Measurements from ENCODE around the gene ALK.

Gene ALK

DNA sequence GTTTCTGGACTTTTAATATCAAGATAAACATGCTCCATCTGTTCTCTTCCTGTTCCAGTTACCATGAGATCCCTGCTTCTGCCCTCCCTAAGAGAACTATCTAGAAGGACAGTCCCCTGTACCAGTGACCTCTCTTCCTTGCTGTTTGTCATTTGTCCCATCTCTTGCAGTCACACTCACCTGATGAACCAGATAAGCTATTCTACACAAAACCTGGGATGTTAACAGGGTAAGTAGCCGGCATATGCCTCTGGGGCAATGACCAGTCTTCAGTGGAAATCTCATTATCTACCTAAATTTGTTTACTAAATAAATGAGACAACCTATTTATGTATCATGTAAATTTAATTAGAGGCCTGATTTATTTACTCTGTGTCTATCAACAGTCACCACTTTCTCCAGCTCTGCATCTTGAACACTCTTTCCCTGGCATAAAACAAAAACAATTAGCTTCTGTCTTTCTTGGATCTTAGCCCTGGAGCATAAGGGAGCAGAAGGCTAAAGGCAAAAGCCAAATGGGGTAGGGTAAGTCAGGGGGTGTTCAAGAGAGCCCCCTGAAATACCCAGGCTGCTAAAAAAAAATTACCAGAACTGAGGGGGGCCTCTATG is 337.7 kb downstream of the ALK start:
- Mint-ChIP-seq H3K27ac (no peak overlapping the region), H3K4me1 (ENCODE audit: low read depth) (peaks cover 6% of the 10 kb centered on the region), H3K36me3 (ENCODE audit: low read depth) (no peaks in the 10 kb centered on the region), H3K9me3 (no peaks in the 10 kb centered on the region), H3K4me3 (no peak overlapping the region), H3K27me3 (no peaks in the 10 kb centered on the region)
- intact Hi-C loops (cut with micrococcal nuclease), result no loop called here

DNA sequence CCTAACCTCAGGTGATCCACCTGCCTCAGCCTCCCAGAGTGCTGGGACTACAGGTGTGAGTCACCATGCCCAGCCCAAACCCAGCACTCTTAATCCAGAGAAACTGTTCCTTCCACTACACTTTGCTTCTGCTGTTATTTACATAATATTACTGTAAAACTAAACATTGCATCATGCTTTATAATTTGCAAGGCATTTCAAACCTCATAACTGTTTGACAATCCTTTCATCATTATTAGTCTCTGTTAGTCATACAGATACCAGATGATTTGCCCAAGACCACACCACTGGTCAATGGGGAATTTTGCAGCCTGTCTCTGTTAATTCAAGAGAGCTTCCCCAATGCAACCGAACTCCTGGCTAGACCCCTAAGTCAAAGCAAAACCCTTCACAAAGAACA is 338.3 kb downstream of the ALK start:
- Mint-ChIP-seq H3K27me3 (no peaks in the 10 kb centered on the region), H3K4me1 (ENCODE audit: low read depth) (peaks cover 6% of the 10 kb centered on the region), H3K27ac (no peak overlapping the region), H3K4me3 (no peak overlapping the region), H3K9me3 (no peaks in the 10 kb centered on the region), H3K36me3 (ENCODE audit: low read depth) (no peaks in the 10 kb centered on the region)
- intact Hi-C loops (cut with micrococcal nuclease), result no loop called here

DNA sequence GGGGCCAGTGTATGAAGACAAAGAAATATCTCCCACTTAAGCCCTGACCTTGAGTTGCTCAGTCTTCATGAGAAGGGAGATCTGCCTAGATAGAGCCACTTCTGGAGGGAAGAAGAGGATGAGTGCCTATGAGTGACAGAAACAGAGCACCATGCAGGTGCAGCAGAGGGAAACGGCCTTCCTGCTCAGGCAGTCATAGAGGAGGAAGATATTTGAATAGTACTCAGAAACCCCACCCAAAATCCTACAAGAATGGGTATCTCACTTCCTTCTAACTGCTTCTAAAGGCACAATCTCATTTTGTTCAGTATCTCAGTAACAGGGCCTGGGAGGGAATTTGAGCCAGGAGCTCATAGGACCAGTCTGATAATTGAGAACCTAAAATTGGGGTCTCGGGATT is 339.3 kb downstream of the ALK start:
- H3K27ac Mint-ChIP-seq, result no peak overlapping the region
- intact Hi-C loops (cut with micrococcal nuclease), result no loop called here
- no peak overlapping the region for H3K4me3 Mint-ChIP-seq
- H3K9me3 Mint-ChIP-seq, result no peaks in the 10 kb centered on the region
- H3K4me1 Mint-ChIP-seq (ENCODE audit: low read depth), result peaks cover 6% of the 10 kb centered on the region
- H3K27me3 Mint-ChIP-seq, result no peaks in the 10 kb centered on the region
- no peaks in the 10 kb centered on the region for H3K36me3 Mint-ChIP-seq (ENCODE audit: low read depth)

DNA sequence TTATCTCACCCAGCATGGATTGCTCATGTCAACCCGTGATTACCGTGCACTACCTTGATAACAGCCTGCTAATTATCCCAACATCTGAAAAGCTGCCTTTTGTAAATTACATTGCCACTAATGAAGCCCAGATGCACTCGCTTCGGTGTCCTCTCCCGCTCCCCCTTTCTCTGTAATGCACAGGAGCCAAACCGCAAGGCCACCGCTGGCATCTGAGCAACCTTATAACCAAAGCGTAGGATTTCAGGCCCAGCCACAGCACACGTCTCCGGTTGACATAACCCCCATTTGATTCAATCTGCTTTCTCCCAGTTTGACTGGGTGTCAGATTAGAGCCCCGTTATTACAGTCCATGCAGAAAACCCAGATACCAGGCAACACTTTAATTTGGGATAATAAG is 341.2 kb downstream of the ALK start:
- no peaks in the 10 kb centered on the region for H3K36me3 Mint-ChIP-seq (ENCODE audit: low read depth)
- intact Hi-C loops (cut with micrococcal nuclease), result no loop called here
- H3K27ac Mint-ChIP-seq, result no peak overlapping the region

DNA sequence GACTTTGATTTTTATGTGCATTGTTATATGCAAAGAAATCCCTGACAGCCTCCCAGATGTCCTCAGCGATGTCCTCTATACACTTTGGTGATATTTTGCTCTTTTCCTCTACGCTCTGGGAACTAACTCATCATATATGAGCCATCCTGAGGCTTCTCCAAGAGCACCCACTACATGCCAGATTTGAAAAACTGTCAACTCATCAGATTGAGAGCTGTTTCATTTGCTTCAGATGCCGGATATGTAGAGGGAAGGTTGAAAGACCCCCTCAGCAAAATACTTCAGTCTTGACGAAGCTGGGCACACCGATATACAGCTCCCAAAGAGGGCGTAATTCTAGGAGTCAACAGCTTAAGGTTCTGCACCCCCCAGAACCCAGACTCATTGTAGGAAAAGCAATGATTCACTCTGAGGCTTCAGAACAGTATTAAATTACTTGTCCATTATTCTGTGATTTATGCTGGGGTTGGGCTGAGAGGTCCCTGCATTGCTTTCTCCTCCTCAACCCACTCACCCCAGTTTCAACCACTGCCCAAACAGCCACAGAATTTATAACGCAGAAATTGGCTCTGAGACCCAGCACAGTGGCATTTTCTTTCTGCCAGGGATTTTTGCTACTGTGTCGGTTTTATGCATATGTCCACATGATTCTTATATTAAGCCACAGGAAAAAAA is 341.8 kb downstream of the ALK start:
- Mint-ChIP-seq H3K27me3 (no peaks in the 10 kb centered on the region), H3K36me3 (ENCODE audit: low read depth) (no peaks in the 10 kb centered on the region), H3K9me3 (no peaks in the 10 kb centered on the region), H3K4me3 (no peak overlapping the region), H3K27ac (no peak overlapping the region), H3K4me1 (ENCODE audit: low read depth) (peaks cover 6% of the 10 kb centered on the region)
- intact Hi-C loops (cut with micrococcal nuclease), result no loop called here

More for the DNA sequence above, 341.2 kb downstream of the ALK start:
- peaks cover 6% of the 10 kb centered on the region for H3K4me1 Mint-ChIP-seq (ENCODE audit: low read depth)
- H3K9me3 Mint-ChIP-seq, result no peaks in the 10 kb centered on the region
- no peak overlapping the region for H3K4me3 Mint-ChIP-seq
- H3K27me3 Mint-ChIP-seq, result no peaks in the 10 kb centered on the region

DNA sequence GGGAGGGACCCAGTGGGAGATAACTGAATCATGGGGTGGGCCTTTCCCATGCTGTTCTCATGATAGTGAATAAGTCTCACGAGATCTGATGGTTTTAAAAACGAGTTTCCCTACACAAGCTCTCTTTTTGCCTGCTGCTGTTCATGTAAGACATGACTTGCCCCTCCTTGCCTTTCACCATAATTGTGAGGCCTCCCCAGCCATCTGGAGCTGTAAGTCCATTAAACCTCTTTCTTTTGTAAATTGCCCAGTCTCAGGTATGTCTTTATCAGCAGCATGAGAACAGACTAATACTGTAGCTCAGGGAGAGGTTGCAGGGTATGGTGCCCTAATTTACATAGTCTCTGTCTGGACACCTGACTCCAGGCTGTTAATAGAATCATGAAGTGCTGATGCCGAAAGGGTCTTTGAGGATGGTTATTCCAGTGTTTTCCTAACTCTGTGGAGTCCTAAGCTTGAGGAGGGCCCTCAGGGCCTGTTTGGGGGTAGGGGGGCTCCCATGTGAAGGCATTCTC is 343.2 kb downstream of the ALK start:
- H3K27me3 Mint-ChIP-seq, result no peaks in the 10 kb centered on the region
- H3K4me3 Mint-ChIP-seq, result no peak overlapping the region
- intact Hi-C loops (cut with micrococcal nuclease), result no loop called here
- H3K27ac Mint-ChIP-seq, result no peak overlapping the region
- H3K9me3 Mint-ChIP-seq, result no peaks in the 10 kb centered on the region
- H3K4me1 Mint-ChIP-seq (ENCODE audit: low read depth), result peaks cover 6% of the 10 kb centered on the region
- H3K36me3 Mint-ChIP-seq (ENCODE audit: low read depth), result no peaks in the 10 kb centered on the region

DNA sequence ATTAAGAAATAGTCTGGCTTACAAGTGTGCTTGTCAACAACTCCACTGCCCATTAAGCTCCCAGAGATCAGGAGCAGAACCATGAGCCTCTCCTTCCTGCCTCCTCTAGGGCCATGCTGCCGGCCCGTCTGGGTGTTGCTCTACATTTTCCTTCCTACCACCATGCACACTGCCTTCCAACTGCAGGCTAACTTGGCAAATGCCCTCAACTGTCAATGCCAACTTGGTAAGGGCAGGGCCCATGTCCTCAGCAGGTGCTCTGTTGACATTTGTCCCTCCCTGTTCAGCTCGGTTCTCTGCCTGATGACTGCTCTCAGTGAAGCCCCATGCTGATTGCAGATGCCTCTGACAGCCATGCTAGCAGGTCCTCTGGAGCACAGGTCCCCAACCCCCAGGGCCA is 345.2 kb downstream of the ALK start:
- no peaks in the 10 kb centered on the region for H3K36me3 Mint-ChIP-seq (ENCODE audit: low read depth)
- no peaks in the 10 kb centered on the region for H3K27me3 Mint-ChIP-seq
- H3K9me3 Mint-ChIP-seq, result no peaks in the 10 kb centered on the region
- H3K4me3 Mint-ChIP-seq, result no peak overlapping the region
- intact Hi-C loops (cut with micrococcal nuclease), result no loop called here
- no peak overlapping the region for H3K27ac Mint-ChIP-seq
- no peaks in the 10 kb centered on the region for H3K4me1 Mint-ChIP-seq (ENCODE audit: low read depth)

DNA sequence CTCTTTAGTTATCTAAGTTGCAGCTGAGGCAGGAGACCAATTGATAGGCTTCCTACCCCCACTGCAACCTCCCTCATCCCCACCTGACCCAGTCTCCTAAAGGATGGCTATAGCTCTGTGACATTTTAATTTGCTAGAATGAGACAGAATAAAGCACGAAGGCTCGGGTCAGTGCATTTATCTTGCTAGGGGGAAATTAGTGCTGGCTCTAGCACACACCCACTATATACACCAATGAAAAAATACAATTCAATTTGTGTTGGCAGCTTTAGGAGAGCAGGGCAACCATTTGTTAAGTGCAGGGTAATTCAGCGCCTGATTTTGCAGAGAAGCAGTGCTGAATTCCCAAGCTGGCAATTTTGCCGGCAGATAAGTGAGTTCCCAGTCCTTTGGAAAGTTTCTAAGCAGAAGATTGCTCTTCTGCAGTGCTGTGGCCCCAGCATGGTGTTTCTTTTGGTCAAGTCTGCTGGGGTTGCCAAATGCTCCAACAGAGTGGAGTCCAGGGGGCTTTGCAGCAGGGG is 346.0 kb downstream of the ALK start:
- Mint-ChIP-seq H3K9me3 (no peaks in the 10 kb centered on the region), H3K4me3 (no peak overlapping the region), H3K27me3 (no peaks in the 10 kb centered on the region), H3K36me3 (ENCODE audit: low read depth) (no peaks in the 10 kb centered on the region), H3K27ac (no peak overlapping the region), H3K4me1 (ENCODE audit: low read depth) (no peaks in the 10 kb centered on the region)
- intact Hi-C loops (cut with micrococcal nuclease), result no loop called here

DNA sequence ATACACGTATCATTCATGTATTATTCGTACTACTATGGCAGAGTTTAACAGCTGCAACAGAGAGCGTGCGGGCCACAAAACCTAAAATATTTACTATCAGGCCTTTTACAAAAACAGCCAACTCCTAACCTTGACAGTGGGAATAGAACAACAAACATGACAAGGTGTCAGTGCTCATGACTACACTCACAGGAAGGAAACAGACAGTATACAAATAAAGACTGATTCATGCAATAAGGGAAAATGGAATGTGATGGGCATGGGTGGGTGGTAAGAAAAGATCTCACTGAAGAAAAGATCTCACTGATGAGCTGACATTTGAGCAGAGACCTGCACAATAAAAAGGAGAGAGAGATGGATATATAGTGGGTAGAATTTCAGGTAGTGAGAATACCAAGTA is 347.8 kb downstream of the ALK start:
- intact Hi-C loops (cut with micrococcal nuclease), result no loop called here
- Mint-ChIP-seq H3K4me1 (ENCODE audit: low read depth) (no peaks in the 10 kb centered on the region), H3K9me3 (no peaks in the 10 kb centered on the region), H3K36me3 (ENCODE audit: low read depth) (no peaks in the 10 kb centered on the region), H3K27ac (no peak overlapping the region), H3K27me3 (peaks cover 2% of the 10 kb centered on the region), H3K4me3 (no peak overlapping the region)

DNA sequence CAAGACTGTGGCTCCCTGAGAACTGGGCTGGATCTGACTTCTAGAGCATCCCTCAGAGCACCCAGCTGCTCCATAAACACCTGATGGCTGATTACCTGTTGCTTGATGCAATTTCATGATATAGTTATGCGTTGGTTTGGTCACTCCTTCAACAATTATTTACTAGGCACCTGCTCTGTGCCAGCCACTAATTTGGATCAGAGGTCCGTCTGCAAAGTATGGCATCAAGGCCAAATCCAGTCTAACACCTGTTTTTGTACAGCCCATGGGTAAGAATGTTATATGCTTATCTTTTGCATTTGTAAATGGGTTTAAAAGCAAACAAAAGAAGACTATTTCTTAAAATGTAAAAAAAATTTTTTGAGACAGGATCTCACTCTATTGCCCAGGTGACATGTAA is 348.2 kb downstream of the ALK start:
- no peak overlapping the region for H3K27ac Mint-ChIP-seq
- no peak overlapping the region for H3K4me3 Mint-ChIP-seq
- no peaks in the 10 kb centered on the region for H3K9me3 Mint-ChIP-seq
- H3K27me3 Mint-ChIP-seq, result peaks cover 2% of the 10 kb centered on the region
- intact Hi-C loops (cut with micrococcal nuclease), result no loop called here
- no peaks in the 10 kb centered on the region for H3K36me3 Mint-ChIP-seq (ENCODE audit: low read depth)
- H3K4me1 Mint-ChIP-seq (ENCODE audit: low read depth), result no peaks in the 10 kb centered on the region

DNA sequence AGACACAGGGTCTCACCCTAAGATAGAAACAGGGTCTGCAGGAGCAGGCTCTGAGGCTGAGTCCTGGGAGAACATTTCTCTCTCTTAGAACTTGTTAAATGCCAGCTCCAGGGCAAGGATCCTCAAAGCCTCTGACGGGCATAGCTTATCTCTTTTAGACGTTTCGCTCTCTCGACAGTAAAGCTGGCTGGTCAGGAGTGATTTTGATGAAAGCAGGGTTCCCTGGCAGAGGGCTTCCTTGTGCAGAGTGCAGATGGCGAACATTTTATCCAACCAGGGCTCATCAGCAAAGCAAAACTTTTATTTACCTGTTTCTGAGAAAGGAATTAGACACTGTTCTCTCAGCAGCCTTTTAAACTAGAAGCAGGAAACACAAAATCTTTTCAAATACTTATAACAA is 350.8 kb downstream of the ALK start:
- no peaks in the 10 kb centered on the region for H3K4me1 Mint-ChIP-seq (ENCODE audit: low read depth)
- H3K9me3 Mint-ChIP-seq, result no peaks in the 10 kb centered on the region
- H3K36me3 Mint-ChIP-seq (ENCODE audit: low read depth), result no peaks in the 10 kb centered on the region
- H3K27me3 Mint-ChIP-seq, result peaks cover 2% of the 10 kb centered on the region
- H3K4me3 Mint-ChIP-seq, result no peak overlapping the region
- intact Hi-C loops (cut with micrococcal nuclease), result no loop called here
- no peak overlapping the region for H3K27ac Mint-ChIP-seq

DNA sequence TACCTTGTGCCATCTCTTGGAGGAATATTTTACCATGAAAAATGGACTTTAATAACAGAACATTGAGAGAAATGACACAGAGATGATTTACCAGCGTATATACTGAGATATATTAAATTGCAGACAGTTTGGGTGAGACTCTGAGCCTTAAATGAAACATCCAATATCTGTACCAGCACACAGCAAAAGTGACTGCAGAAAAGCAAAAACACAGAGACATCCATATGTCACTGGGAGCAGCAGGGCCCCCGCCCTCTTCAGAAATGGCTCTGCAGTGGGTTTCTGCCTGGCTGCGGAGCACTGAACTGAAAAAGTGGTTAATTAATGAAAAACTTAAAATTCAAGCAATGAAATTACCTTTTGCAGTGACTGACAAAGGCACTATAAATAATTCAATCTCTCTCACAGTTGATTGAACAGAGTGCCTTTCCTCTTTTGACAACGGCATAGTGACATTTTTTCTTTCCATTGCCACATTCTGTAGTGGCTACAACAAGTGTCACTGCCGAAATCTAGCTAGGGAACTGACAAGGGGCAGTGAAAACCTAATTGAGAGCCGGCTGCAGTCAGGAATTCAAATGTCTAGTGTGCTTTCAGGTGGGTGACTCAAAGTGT is 353.4 kb downstream of the ALK start:
- H3K4me1 Mint-ChIP-seq (ENCODE audit: low read depth), result no peaks in the 10 kb centered on the region
- no peak overlapping the region for H3K27ac Mint-ChIP-seq
- H3K36me3 Mint-ChIP-seq (ENCODE audit: low read depth), result no peaks in the 10 kb centered on the region
- H3K27me3 Mint-ChIP-seq, result peaks cover 2% of the 10 kb centered on the region
- intact Hi-C loops (cut with micrococcal nuclease), result no loop called here
- no peak overlapping the region for H3K4me3 Mint-ChIP-seq
- H3K9me3 Mint-ChIP-seq, result no peaks in the 10 kb centered on the region

DNA sequence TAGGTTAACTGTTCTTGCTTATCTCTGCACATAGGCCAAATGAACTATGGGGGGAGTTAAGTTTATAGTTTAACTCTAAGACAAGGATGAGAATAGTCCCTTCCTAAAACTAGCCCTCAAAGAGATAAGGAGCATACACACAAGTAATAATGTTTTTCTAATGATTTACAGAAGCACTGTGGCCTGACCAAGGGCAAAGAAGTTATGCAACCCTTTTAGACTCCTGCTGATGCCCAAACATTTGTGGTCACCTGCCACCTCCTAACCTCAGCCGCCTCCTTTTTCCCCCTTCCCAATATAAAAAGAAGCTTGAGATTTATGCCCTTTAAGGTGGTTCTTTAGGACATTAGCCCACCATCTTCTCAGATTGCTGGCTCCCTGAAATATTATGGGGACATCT is 357.7 kb downstream of the ALK start:
- no peaks in the 10 kb centered on the region for H3K4me1 Mint-ChIP-seq (ENCODE audit: low read depth)
- no peaks in the 10 kb centered on the region for H3K36me3 Mint-ChIP-seq (ENCODE audit: low read depth)
- intact Hi-C loops (cut with micrococcal nuclease), result no loop called here
- no peak overlapping the region for H3K4me3 Mint-ChIP-seq
- no peaks in the 10 kb centered on the region for H3K9me3 Mint-ChIP-seq
- H3K27me3 Mint-ChIP-seq, result no peaks in the 10 kb centered on the region
- H3K27ac Mint-ChIP-seq, result no peak overlapping the region

DNA sequence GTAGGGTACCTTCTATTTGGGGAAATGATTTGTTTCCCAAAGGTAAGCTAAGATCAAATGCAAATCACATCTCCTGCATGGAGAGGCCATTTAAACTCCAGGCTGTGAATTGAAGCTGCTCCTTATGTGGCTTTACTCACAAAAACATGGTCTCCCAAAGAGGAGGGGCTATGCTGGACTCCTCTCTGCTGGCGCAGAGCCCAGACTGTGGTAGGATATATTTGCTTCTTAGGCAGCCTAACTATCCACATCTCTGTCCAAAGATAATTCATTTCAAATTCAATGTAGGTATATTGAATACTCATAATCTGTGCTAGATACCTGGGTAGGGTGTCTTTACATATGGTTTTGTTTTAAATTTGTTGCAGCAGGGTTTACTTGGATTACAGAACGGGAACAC is 358.5 kb downstream of the ALK start:
- Mint-ChIP-seq H3K36me3 (ENCODE audit: low read depth) (no peaks in the 10 kb centered on the region), H3K4me1 (ENCODE audit: low read depth) (no peaks in the 10 kb centered on the region), H3K27ac (no peak overlapping the region), H3K4me3 (no peak overlapping the region), H3K27me3 (no peaks in the 10 kb centered on the region), H3K9me3 (no peaks in the 10 kb centered on the region)
- intact Hi-C loops (cut with micrococcal nuclease), result no loop called here
